SK-N-SH (cell line): ENCODE measurements around the gene ABL2. TPM values are rescaled to one million over a fixed set of nuclear protein-coding genes. Genes with fewer than 3 reads are reported as not detected.

Source experiments
- CTCF ChIA-PET: fragments of 300-600, 350-600 bp; formaldehyde crosslinking; extraction: SDS; loops from one replicate; lab custom pipeline; 2021; lab: Yijun Ruan, JAX
- POLR2A ChIA-PET: fragments of 350-600 bp; sonication (Branson Sonifier 250); formaldehyde crosslinking; extraction: SDS; loops from one replicate; lab custom pipeline; 2020; ENCODE audit warnings: antibody characterized with exemption, inconsistent platforms; lab: Yijun Ruan, JAX
- DNase-seq: peaks from one replicate; pipeline ENCODE4 v3.0.0; 2012
- H2AFZ ChIP-seq: fragments of 200-600 bp; sonication (generic); 2 replicates; pipeline ENCODE4 v1.8.1; 2016; ENCODE audit warnings: antibody characterized with exemption, mild to moderate bottlenecking, low read depth
- H3F3A ChIP-seq: fragments of 200-600 bp; sonication (generic); replicated peaks from 2 replicates; pipeline ENCODE3; 2016; ENCODE audit warnings: antibody characterized with exemption, mild to moderate bottlenecking; ENCODE audit not compliant: insufficient read depth
- H3K27ac ChIP-seq, 2 experiments: fragments of 200-500 bp in 1 of 2; fragments of 200-600 bp in 1 of 2; sonication (Bioruptor generic) in 1 of 2; sonication (generic), shearing (Covaris generic) in 1 of 2; 2 replicates each; pipeline versions ENCODE4 v1.5.1 to v1.6.1; 2014 to 2016; ENCODE audit warnings: low read depth in 2 of 2, inconsistent platforms in 1 of 2, low read length in 1 of 2, mild to moderate bottlenecking in 1 of 2, mixed read lengths in 1 of 2
- H3K27me3 ChIP-seq: fragments of 200-600 bp; sonication (generic), shearing (Covaris generic); 2 replicates; pipeline ENCODE4 v1.6.1; 2016; ENCODE audit warnings: mixed run types; ENCODE audit not compliant: insufficient read depth
- H3K36me3 ChIP-seq, 2 experiments: fragments of 200-500 bp in 1 of 2; fragments of 200-600 bp in 1 of 2; sonication (Bioruptor generic) in 1 of 2; sonication (generic) in 1 of 2; replicated peaks in 1 of 2; 2 replicates each; pipeline versions ENCODE3 to v1.5.1; 2014 to 2016; ENCODE audit warnings: low read length in 1 of 2, mild to moderate bottlenecking in 1 of 2; ENCODE audit not compliant: insufficient read depth in 2 of 2, control insufficient read depth in 1 of 2
- H3K4me1 ChIP-seq, 2 experiments: fragments of 200-500 bp in 1 of 2; fragments of 200-600 bp in 1 of 2; sonication (Bioruptor generic) in 1 of 2; sonication (generic), shearing (Covaris generic) in 1 of 2; 2 replicates each; pipeline versions ENCODE4 v1.5.1 to v1.6.1; 2014 to 2016; ENCODE audit warnings: low read depth in 1 of 2, low read length in 1 of 2, mixed run types in 1 of 2; ENCODE audit not compliant: insufficient read depth in 2 of 2, control insufficient read depth in 1 of 2
- H3K4me2 ChIP-seq: fragments of 200-600 bp; sonication (generic), shearing (Covaris generic); 2 replicates; pipeline ENCODE4 v1.6.1; 2017; ENCODE audit warnings: mixed run types
- H3K4me3 ChIP-seq, 2 experiments: fragments of 200-500 bp in 1 of 2; fragments of 200-600 bp in 1 of 2; sonication (Bioruptor generic) in 1 of 2; sonication (generic), shearing (Covaris generic) in 1 of 2; 2 replicates each; pipeline versions ENCODE4 v1.5.1 to v1.8.1; 2014 to 2016; ENCODE audit warnings: low read depth in 2 of 2, inconsistent platforms in 1 of 2, low read length in 1 of 2, mild to moderate bottlenecking in 1 of 2, mixed read lengths in 1 of 2, moderate library complexity in 1 of 2
- H3K79me2 ChIP-seq: fragments of 200-600 bp; sonication (generic); 2 replicates; pipeline ENCODE4 v1.8.1; 2017; ENCODE audit warnings: mild to moderate bottlenecking; ENCODE audit not compliant: insufficient read depth
- H3K9ac ChIP-seq: fragments of 200-600 bp; sonication (generic); 2 replicates; pipeline ENCODE4 v1.6.1; 2017; ENCODE audit warnings: mixed run types
- H3K9me2 ChIP-seq: fragments of 200-600 bp; sonication (generic); 2 replicates; pipeline ENCODE4 v1.6.1; 2017; ENCODE audit warnings: mixed run types
- H3K9me3 ChIP-seq: fragments of 200-600 bp; sonication (generic); 2 replicates; pipeline ENCODE4 v1.6.1; 2017; ENCODE audit warnings: mixed run types, mild to moderate bottlenecking, moderate library complexity
- H4K20me1 ChIP-seq: fragments of 200-600 bp; sonication (generic); 2 replicates; pipeline ENCODE4 v1.6.1; 2017; ENCODE audit warnings: mild to moderate bottlenecking, mixed run types; ENCODE audit not compliant: insufficient read depth
- CHD2 ChIP-seq: fragments of 150-350 bp; IDR thresholded peaks from 2 replicates; pipeline ENCODE4 v1.6.1; 2018; ENCODE audit warnings: low read length; ENCODE audit not compliant: partially characterized antibody
- CTCF ChIP-seq: fragments of 200-600 bp; sonication (generic); IDR thresholded peaks from 2 replicates; pipeline ENCODE4 v1.6.1; 2017; ENCODE audit warnings: antibody characterized with exemption, mild to moderate bottlenecking, moderate library complexity
- EP300 ChIP-seq, 2 experiments: IDR thresholded peaks; 2 replicates each; pipeline versions ENCODE4 v1.4.0 to v1.6.1; 2012; ENCODE audit warnings: borderline replicate concordance in 1 of 2, low read depth in 1 of 2, low read length in 1 of 2
- EZH2phosphoT487 ChIP-seq: fragments of 200-600 bp; sonication (generic); IDR thresholded peaks from 2 replicates; pipeline ENCODE4 v1.6.1; 2017; ENCODE audit warnings: low read depth, mixed run types, mild to moderate bottlenecking, antibody characterized with exemption, moderate library complexity, borderline replicate concordance
- FOXJ3 ChIP-seq: sonication (generic); formaldehyde crosslinking; IDR thresholded peaks from 2 replicates; pipeline ENCODE4 v1.5.1; 2020; ENCODE audit warnings: mild to moderate bottlenecking, missing genetic modification reagents
- GATA2 ChIP-seq: sonication (generic); formaldehyde crosslinking; IDR thresholded peaks from 2 replicates; pipeline ENCODE4 v1.5.0; 2020; ENCODE audit warnings: mild to moderate bottlenecking, missing genetic modification reagents
- IRF3 ChIP-seq: fragments of 150-350 bp; IDR thresholded peaks from 2 replicates; pipeline ENCODE4 v1.6.1; 2016; ENCODE audit warnings: mild to moderate bottlenecking, low read depth, low read length
- MXI1 ChIP-seq: IDR thresholded peaks from 2 replicates; pipeline ENCODE4 v1.6.1; 2012; ENCODE audit warnings: mild to moderate bottlenecking, low read depth, low read length, improper control_type of control experiment
- NRF1 ChIP-seq: IDR thresholded peaks from 2 replicates; pipeline ENCODE4 v1.6.1; 2012; ENCODE audit warnings: low read depth, mild to moderate bottlenecking, low read length
- POLR2AphosphoS5 ChIP-seq: IDR thresholded peaks from 2 replicates; pipeline ENCODE4 v1.6.1; 2012; ENCODE audit warnings: low read depth, low read length
- RAD21 ChIP-seq: IDR thresholded peaks from 2 replicates; pipeline ENCODE4 v1.6.1; 2012; ENCODE audit warnings: mild to moderate bottlenecking, low read length
- RCOR1 ChIP-seq: fragments of 150-350 bp; IDR thresholded peaks from 2 replicates; pipeline ENCODE4 v1.6.1; 2017; ENCODE audit warnings: antibody characterized with exemption, low read length
- REST ChIP-seq: IDR thresholded peaks from 2 replicates; pipeline ENCODE4 v1.6.1; 2012; ENCODE audit warnings: mild to moderate bottlenecking, low read depth, low read length, moderate library complexity
- RFX5 ChIP-seq: IDR thresholded peaks from 2 replicates; pipeline ENCODE4 v1.6.1; 2012; ENCODE audit warnings: mild to moderate bottlenecking, improper control_type of control experiment, low read length
- RXRA ChIP-seq: IDR thresholded peaks from 2 replicates; pipeline ENCODE4 v1.4.0; 2012; ENCODE audit warnings: low read depth, mild to moderate bottlenecking, borderline replicate concordance
- SIN3A ChIP-seq: IDR thresholded peaks from 2 replicates; pipeline ENCODE4 v1.6.1; 2012; ENCODE audit warnings: low read depth, mild to moderate bottlenecking, low read length, moderate library complexity, borderline replicate concordance
- SMC3 ChIP-seq: IDR thresholded peaks from 2 replicates; pipeline ENCODE4 v1.6.1; 2012; ENCODE audit warnings: low read depth, low read length, improper control_type of control experiment
- TAF1 ChIP-seq: IDR thresholded peaks from 2 replicates; pipeline ENCODE4 v1.6.1; 2012; ENCODE audit warnings: low read depth, mild to moderate bottlenecking, low read length, moderate library complexity, borderline replicate concordance
- TCF12 ChIP-seq: IDR thresholded peaks from 2 replicates; pipeline ENCODE4 v1.4.0; 2012
- TEAD4 ChIP-seq: IDR thresholded peaks from 2 replicates; pipeline ENCODE4 v1.4.0; 2012; ENCODE audit warnings: mild to moderate bottlenecking, borderline replicate concordance; ENCODE audit not compliant: insufficient read depth
- USF1 ChIP-seq: IDR thresholded peaks from 2 replicates; pipeline ENCODE4 v1.4.0; 2012; ENCODE audit warnings: low read depth, borderline replicate concordance
- USF2 ChIP-seq: fragments of 150-350 bp; IDR thresholded peaks from 2 replicates; pipeline ENCODE4 v1.6.1; 2017; ENCODE audit warnings: antibody characterized with exemption, low read length, low read depth, borderline replicate concordance
- YY1 ChIP-seq: IDR thresholded peaks from 2 replicates; pipeline ENCODE4 v1.4.0; 2012; ENCODE audit warnings: low read depth, mild to moderate bottlenecking
- WGBS: methylation state at CpG from one replicate; pipeline ENCODE4 v1.1.6; 2017; ENCODE audit warnings: low lambda C conversion rate; 5-methylcytosine and 5-hydroxymethylcytosine counted together
- polyA plus RNA-seq, 3 experiments: library from polyadenylated mRNA; depleted of rRNA; stranded (reverse); fragments of >200 nt; gene quantifications; 2 replicates each; pipeline ENCODE4 v1.2.3, GENCODE V29; 2012

ABL2 gene
- polyA plus RNA-seq, 1 of the 3 experiments (the other 2 are of a cell fraction): 7.5 TPM

GRCh38 chr1:179107706-179108629 lies 121.5 kb downstream of the ABL2 start:
- WGBS: 72% methylated on average over 11 of the region's 15 CpGs
- Histone ChIP-seq H3K9ac (no peak overlapping the region), H2AFZ (no peak overlapping the region), H3F3A (peaks cover 25% of the 10 kb centered on the region), H3K4me2 (no peak overlapping the region), H3K27me3 (no peaks in the 10 kb centered on the region), H3K27ac (peak overlapping the region in 1 of 2 experiments; percentile 80; a peak in 2 of 4 replicates), H3K9me2 (no peaks in the 10 kb centered on the region), H3K9me3 (no peaks in the 10 kb centered on the region), H3K36me3 (peaks cover 78 to 84% of the 10 kb centered on the region in 2 experiments), H4K20me1 (no peaks in the 10 kb centered on the region), H3K4me1 (peaks cover 0 to 23% of the 10 kb centered on the region in 2 experiments; a peak in 2 of 4 replicates), H3K79me2 (peaks cover 70% of the 10 kb centered on the region), H3K4me3 (no peak overlapping the region)
- peak; percentile 75 for DNase-seq
- ChIA-PET POLR2A (no interaction called here), CTCF (interaction anchor here (1.4 to 4.8 kb wide), 2 partner anchors 12 to 29 kb away, joined by 4 to 26 read pairs; no protein-coding TSS in a partner anchor)
- TF ChIP-seq RCOR1 (no peak), EP300 (IDR thresholded peaks at IDR 0.05; ENCODE audit: borderline replicate concordance in 1 of 2, low read depth in 1 of 2, low read length in 1 of 2) (peak in 1 of 2 experiments; percentile 41; a peak in 1 of 4 replicates), SIN3A (no peak), YY1 (no peak), RFX5 (no peak), GATA2 (CRISPR knock-in tag) (peak; percentile 96), CTCF (no peak), USF1 (no peak), REST (no peak), USF2 (no peak), SMC3 (no peak), EZH2phosphoT487 (no peak), RXRA (no peak), FOXJ3 (peak; percentile 40; the same call in 1 of the 2 replicates), MXI1 (peak; percentile 42; the same call in 1 of the 2 replicates), RAD21 (no peak; the same call in 1 of the 2 replicates), TAF1 (no peak), NRF1 (no peak), TEAD4 (no peak), CHD2 (peak; percentile 86), POLR2AphosphoS5 (no peak), TCF12 (no peak), IRF3 (no peak)
